MM.1S (cell line): ENCODE measurements around the gene PDK4.

Source experiments
- CTCF ChIP-seq: fragments of 300-600 bp; sonication (generic); IDR thresholded peaks from 2 replicates; pipeline ENCODE4 v1.5.1; 2016; ENCODE audit warnings: antibody characterized with exemption, low read length, mixed read lengths
- EZH2phosphoT487 ChIP-seq: fragments of 300-600 bp; sonication (generic); IDR thresholded peaks from 2 replicates; pipeline ENCODE4 v1.6.1; 2018; ENCODE audit warnings: antibody characterized with exemption, low read length

- TF ChIP-seq CTCF (no peak), EZH2phosphoT487 (no peak)
Observed at GRCh38 chr7:95536656-95537311, 59.5 kb downstream of the PDK4 start.
